HG02852 (cell line): ENCODE data around the gene SNTG2.

Source experiments
- ATAC-seq: cut with Tn5 transposase; IDR thresholded peaks from one replicate; pipeline ENCODE4 v1.9.1; 2021; ENCODE audit warnings: mild to moderate bottlenecking, moderate library complexity; ENCODE audit not compliant: unreplicated experiment

The SNTG2 gene

GRCh38 chr2:1047485-1047884 lies 96.8 kb downstream of the SNTG2 start:
- no peak for ATAC-seq

GRCh38 chr2:1049691-1050090 lies 99.0 kb downstream of the SNTG2 start:
- ATAC-seq = no peak

DNA sequence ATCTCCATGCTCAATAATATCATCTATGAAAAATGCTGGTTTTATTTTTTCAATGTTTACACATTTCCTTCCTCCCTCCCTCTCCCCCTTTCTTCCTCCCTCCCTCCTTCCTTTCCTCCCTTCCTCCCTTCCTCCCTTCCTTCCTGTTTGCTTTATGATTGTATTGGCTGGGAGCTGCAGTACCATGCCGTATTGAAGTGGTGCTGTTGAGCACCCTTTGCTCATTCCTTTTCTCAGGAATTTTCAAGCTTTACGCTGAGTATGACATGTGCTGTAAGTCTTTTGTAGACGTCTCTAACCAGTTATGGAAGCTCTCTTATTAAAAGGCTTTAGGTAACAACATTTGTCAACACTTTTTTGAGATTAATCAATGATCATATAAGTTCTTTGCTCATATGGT lies 100.4 kb downstream of the SNTG2 start:
- no peak for ATAC-seq

DNA sequence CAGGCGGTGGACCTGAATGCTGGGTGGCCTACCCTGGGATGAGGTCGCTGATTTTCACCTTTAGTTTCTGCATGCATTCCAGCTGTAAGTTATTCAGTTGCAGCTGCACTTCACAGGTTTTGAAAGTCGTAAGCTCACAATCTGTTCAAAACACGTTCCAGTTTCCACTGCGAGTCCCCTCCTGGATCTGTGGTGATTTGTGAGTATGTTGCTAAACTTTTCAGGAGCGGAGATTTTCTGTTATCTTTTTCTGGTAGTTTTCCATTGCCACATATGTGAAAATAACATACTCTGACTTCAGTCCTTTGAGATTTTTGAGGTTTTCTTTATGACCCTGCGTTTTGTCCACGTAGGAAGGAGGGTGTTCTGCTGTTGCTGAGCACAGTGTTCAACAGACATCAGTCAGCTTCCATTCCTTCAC lies 102.1 kb downstream of the SNTG2 start:
- no peak for ATAC-seq

GRCh38 chr2:1053786-1054185 lies 103.1 kb downstream of the SNTG2 start:
- no peak for ATAC-seq

- ATAC-seq = no peak
Observed at GRCh38 chr2:1054399-1054798, 103.8 kb downstream of the SNTG2 start.

DNA sequence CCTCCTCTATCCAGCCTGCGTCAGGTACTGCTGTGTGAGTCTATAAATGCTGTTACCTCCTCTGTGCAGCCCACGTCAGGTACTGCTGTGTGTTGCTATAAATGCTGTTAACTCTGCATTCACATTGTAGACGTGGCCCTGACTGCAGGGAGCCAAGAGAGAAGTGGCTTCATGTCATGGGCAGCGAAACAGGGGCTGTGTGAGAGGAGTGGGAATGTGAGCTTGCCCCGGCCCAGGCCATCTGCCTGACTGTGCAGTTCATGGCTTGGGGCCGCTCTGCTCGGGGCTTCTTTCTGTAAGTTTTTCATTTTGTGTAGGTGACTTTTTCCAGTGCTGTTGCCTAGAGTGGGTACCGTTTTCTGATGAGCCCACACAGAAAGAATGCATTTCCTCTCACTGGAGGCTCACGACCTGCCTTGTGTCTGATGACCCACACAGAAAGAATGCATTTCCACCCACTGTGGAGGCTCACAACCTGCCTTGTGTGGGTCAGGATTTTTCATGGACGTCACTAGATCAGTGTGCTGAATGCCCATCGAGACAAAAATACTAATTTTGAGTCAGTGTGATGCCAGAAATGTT lies 104.5 kb downstream of the SNTG2 start:
- no peak for ATAC-seq

DNA sequence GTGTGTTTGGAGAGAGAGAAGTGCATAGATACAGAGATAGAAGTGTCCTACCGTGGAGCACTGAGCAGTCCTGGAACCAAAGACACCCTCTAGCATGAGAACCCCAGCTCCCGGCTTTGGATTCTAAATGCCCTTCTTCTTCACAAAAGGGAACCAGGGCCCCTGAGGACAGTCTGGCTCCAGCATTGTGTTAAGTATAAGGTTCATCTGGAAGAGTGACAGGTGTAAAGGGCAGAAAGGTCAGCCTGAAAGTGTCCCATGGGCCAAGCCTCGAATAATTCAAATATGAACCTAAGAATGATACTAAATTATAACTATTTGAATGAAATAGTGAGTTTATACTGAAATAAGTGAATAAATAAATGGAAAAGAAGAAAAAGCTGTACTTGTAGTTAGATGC lies 109.7 kb downstream of the SNTG2 start:
- no peak for ATAC-seq

DNA sequence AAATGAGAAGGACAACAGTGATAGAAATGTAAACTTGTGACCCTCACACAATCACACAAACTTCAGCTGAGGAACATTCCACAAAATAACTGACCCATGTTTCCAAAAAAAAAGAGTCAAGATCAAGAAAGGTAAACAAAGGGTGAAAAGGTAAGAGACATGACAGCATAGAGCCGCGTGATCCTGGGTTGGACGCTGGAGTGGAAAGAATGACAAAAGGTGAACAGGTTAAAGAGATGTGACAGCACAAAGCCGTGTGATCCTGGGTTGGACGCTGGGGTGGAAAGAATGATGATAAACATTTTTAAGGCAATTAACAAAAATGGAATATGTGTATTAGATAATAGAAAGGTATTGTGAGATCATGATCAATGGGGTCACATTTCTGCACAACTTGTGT lies 110.3 kb downstream of the SNTG2 start:
- ATAC-seq = no peak

DNA sequence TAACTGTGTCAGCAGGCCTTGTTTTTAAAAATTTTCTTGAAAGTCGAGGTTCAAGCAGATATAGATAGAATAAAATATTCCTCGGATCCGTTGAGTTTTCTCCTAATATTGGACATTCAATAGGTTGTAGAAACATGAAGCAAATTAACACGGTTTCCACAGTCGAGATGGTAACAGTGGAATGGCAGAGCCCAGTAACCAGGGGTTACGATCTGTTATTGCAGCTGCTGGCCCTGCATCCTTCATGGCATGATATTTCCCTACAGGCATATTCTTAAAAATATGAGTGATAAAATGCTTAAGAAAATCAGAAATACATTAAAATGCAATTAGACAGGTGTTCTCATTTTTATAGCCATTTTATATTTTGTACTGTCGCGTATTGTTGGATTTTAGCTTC lies 117.6 kb downstream of the SNTG2 start:
- ATAC-seq = no peak

GRCh38 chr2:1068822-1069221 lies 118.2 kb downstream of the SNTG2 start:
- ATAC-seq = no peak

GRCh38 chr2:1069847-1070246 lies 119.2 kb downstream of the SNTG2 start:
- ATAC-seq = no peak

- ATAC-seq = no peak
Observed at GRCh38 chr2:1070601-1071000, 120.0 kb downstream of the SNTG2 start.

DNA sequence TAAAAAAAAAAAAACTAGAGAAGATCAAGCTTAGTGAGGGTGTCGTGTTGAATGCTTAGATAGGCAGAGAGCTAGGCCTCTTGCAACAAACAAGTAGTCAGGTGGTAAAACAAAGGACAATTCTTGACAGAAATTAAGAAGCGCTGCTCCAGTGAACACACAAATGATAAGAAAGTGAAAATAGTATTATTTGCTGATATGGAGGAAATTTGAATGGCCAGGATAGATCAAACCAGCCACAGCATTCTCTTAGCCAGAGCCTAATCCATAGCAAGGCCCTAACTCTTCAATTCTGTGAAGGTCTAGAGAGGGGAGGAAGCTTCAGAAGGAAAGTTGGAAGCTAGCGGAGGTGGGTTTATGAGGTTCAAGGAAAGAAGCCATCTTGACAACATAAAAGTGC lies 121.0 kb downstream of the SNTG2 start:
- no peak for ATAC-seq

- no peak for ATAC-seq
Observed at GRCh38 chr2:1072250-1072649, 121.6 kb downstream of the SNTG2 start.

GRCh38 chr2:1077911-1078310 lies 127.3 kb downstream of the SNTG2 start:
- no peak for ATAC-seq

- ATAC-seq = no peak
Observed at GRCh38 chr2:1078326-1078725, 127.7 kb downstream of the SNTG2 start.

DNA sequence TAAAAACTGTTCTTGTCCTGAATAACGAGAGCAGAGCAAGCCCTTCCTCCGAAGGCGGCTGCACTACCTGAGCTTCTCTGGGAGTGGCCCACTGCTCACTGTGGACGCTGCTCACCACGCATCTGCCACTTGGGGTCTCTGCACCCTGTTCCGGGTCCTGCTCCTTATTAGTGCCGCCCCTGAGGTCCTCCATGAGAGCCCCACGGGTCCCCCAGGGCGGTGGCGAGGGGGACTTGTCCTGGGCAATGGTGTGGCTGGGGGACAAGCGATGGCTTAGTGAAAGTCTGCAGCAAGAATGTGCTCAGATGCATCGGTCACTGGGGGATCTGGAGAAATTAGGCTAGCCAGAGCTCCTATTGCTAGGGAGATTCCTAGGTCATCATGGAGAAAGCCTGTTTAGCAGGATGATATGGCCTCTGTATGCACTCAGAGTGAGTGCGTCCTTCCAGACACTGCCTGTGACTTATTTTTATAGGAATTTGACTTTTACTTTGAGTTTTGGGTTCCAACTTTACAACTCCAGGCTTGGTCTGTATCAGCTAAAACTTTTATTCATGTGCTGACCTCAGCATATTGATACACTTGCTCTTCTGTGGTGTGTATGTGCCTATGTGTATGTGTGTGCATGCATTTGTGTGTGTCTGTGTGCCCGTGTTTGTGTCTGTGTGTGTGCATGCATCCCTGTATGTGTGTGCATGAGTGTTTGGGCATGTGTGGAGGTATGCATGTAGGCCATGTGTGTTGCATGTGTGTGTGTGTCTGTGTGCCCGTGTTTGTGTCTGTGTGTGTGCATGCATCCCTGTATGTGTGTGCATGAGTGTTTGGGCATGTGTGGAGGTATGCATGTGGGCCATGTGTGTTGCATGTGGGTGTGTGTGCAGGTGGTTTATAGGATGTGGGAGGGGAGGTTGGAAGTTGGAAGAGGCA lies 129.5 kb downstream of the SNTG2 start:
- ATAC-seq = no peak

GRCh38 chr2:1081451-1082225 lies 131.0 kb downstream of the SNTG2 start:
- no peak for ATAC-seq

- ATAC-seq = no peak
Observed at GRCh38 chr2:1082456-1083205, 132.0 kb downstream of the SNTG2 start.
